HEK293 (cell line): Measurements from ENCODE around the gene TRMT61A.
A peak's percentile ranks its signal among the peaks of the same experiment; 100 is the strongest.

Source experiments
- AEBP2 ChIP-seq: fragments of 450-650 bp; formaldehyde crosslinking; IDR thresholded peaks from 2 replicates; pipeline ENCODE4 v1.5.1; 2016; ENCODE audit warnings: missing biosample characterization, missing genetic modification characterization, borderline replicate concordance
- ATF2 ChIP-seq: fragments of 450-650 bp; formaldehyde crosslinking; IDR thresholded peaks from 2 replicates; pipeline ENCODE4 v1.5.1; 2016; ENCODE audit warnings: missing biosample characterization, missing genetic modification characterization, low read depth
- BCL6B ChIP-seq: fragments of 450-650 bp; formaldehyde crosslinking; IDR thresholded peaks from 2 replicates; pipeline ENCODE4 v1.5.1; 2017; ENCODE audit warnings: missing biosample characterization, missing genetic modification characterization
- OSR2 ChIP-seq: fragments of 450-650 bp; formaldehyde crosslinking; IDR thresholded peaks from 2 replicates; pipeline ENCODE4 v1.5.1; 2016; ENCODE audit warnings: missing biosample characterization, missing genetic modification characterization
- PRDM6 ChIP-seq: fragments of 450-650 bp; formaldehyde crosslinking; IDR thresholded peaks from 2 replicates; pipeline ENCODE4 v1.5.1; 2017; ENCODE audit warnings: missing biosample characterization, missing genetic modification characterization
- SCRT1 ChIP-seq: fragments of 450-650 bp; formaldehyde crosslinking; IDR thresholded peaks from 2 replicates; pipeline ENCODE4 v1.5.1; 2016; ENCODE audit warnings: missing biosample characterization, missing genetic modification characterization, borderline replicate concordance
- ZBTB7A ChIP-seq: fragments of 450-650 bp; formaldehyde crosslinking; IDR thresholded peaks from 2 replicates; pipeline ENCODE4 v1.5.1; 2016; ENCODE audit warnings: low read depth, missing biosample characterization, missing genetic modification characterization
- ZNF221 ChIP-seq: fragments of 450-650 bp; formaldehyde crosslinking; IDR thresholded peaks from 2 replicates; pipeline ENCODE4 v1.5.1; 2017; ENCODE audit warnings: missing biosample characterization, missing genetic modification characterization, borderline replicate concordance
- ZNF280C ChIP-seq: fragments of 450-650 bp; formaldehyde crosslinking; IDR thresholded peaks from 2 replicates; pipeline ENCODE4 v1.5.1; 2016; ENCODE audit warnings: missing biosample characterization, missing genetic modification characterization
- ZNF354C ChIP-seq: fragments of 450-650 bp; formaldehyde crosslinking; IDR thresholded peaks from 2 replicates; pipeline ENCODE4 v1.5.1; 2016; ENCODE audit warnings: missing biosample characterization, missing genetic modification characterization, low read depth, borderline replicate concordance
- ZNF394 ChIP-seq: fragments of 450-650 bp; formaldehyde crosslinking; IDR thresholded peaks from 2 replicates; pipeline ENCODE4 v1.5.1; 2016; ENCODE audit warnings: missing biosample characterization, missing genetic modification characterization, mild to moderate bottlenecking, moderate library complexity, borderline replicate concordance
- ZNF398 ChIP-seq: fragments of 450-650 bp; formaldehyde crosslinking; IDR thresholded peaks from 2 replicates; pipeline ENCODE4 v1.5.1; 2017; ENCODE audit warnings: missing biosample characterization, missing genetic modification characterization
- ZNF473 ChIP-seq: fragments of 450-650 bp; formaldehyde crosslinking; IDR thresholded peaks from 2 replicates; pipeline ENCODE4 v1.5.1; 2017; ENCODE audit warnings: missing biosample characterization, missing genetic modification characterization
- ZNF488 ChIP-seq: fragments of 450-650 bp; formaldehyde crosslinking; IDR thresholded peaks from 2 replicates; pipeline ENCODE4 v1.5.1; 2016; ENCODE audit warnings: missing biosample characterization, missing genetic modification characterization
- ZNF521 ChIP-seq: fragments of 450-650 bp; formaldehyde crosslinking; IDR thresholded peaks from 2 replicates; pipeline ENCODE4 v1.5.1; 2017; ENCODE audit warnings: missing biosample characterization, mild to moderate bottlenecking, missing genetic modification characterization
- ZNF549 ChIP-seq: fragments of 450-650 bp; IDR thresholded peaks from 2 replicates; pipeline ENCODE4 v1.5.1; 2018; ENCODE audit warnings: missing biosample characterization, missing genetic modification characterization, mild to moderate bottlenecking, inconsistent platforms, moderate library complexity
- ZNF555 ChIP-seq: fragments of 450-650 bp; formaldehyde crosslinking; conservative IDR thresholded peaks from 2 replicates; pipeline ENCODE4 v1.5.1; 2017; ENCODE audit warnings: missing biosample characterization, mild to moderate bottlenecking, missing genetic modification characterization, inconsistent platforms
- ZNF561 ChIP-seq: fragments of 450-650 bp; IDR thresholded peaks from 2 replicates; pipeline ENCODE4 v1.5.1; 2018; ENCODE audit warnings: missing biosample characterization, missing genetic modification characterization, borderline replicate concordance
- ZNF639 ChIP-seq: fragments of 450-650 bp; formaldehyde crosslinking; IDR thresholded peaks from 2 replicates; pipeline ENCODE4 v1.5.1; 2016; ENCODE audit warnings: missing biosample characterization, missing genetic modification characterization
- ZNF677 ChIP-seq: fragments of 450-650 bp; IDR thresholded peaks from 2 replicates; pipeline ENCODE4 v1.5.0; 2018; ENCODE audit warnings: missing biosample characterization, mild to moderate bottlenecking, missing genetic modification characterization, moderate library complexity
- ZNF791 ChIP-seq: fragments of 450-650 bp; formaldehyde crosslinking; IDR thresholded peaks from 2 replicates; pipeline ENCODE4 v1.5.1; 2016; ENCODE audit warnings: missing biosample characterization, missing genetic modification characterization
- ZNF830 ChIP-seq: fragments of 450-650 bp; IDR thresholded peaks from 2 replicates; pipeline ENCODE4 v1.5.0; 2018; ENCODE audit warnings: missing biosample characterization, missing genetic modification characterization, low read depth, mild to moderate bottlenecking, moderate library complexity
- ZSCAN5A ChIP-seq: fragments of 450-650 bp; formaldehyde crosslinking; IDR thresholded peaks from 2 replicates; pipeline ENCODE4 v1.5.1; 2016; ENCODE audit warnings: missing biosample characterization, missing genetic modification characterization

Gene TRMT61A

GRCh38 chr14:103522649-103523574 is 6.1 kb upstream of the TRMT61A start, which contains the start of gene CKB (continued):
- TF ChIP-seq ZNF280C (tag by site-specific recombination): no peak
- TF ChIP-seq ZNF555 (tag by site-specific recombination): no peak
- TF ChIP-seq ZNF561: no peak
- TF ChIP-seq ATF2 (tag by site-specific recombination): no peak
- no peak for TF ChIP-seq ZNF830 (tag by site-specific recombination)
- TF ChIP-seq ZNF354C (tag by site-specific recombination): no peak
- no peak for TF ChIP-seq BCL6B (tag by site-specific recombination)
- no peak for TF ChIP-seq ZNF488
- no peak for TF ChIP-seq ZNF677
- 0 out of 2 replicates have a peak, but pooled peaks have one; percentile 18 for TF ChIP-seq ZNF394 (tag by site-specific recombination)
- no peak for TF ChIP-seq ZNF791
- no peak for TF ChIP-seq ZNF398 (tag by site-specific recombination)
- no peak for TF ChIP-seq PRDM6 (tag by site-specific recombination)
- no peak for TF ChIP-seq AEBP2 (tag by site-specific recombination)
- TF ChIP-seq ZNF639 (tag by site-specific recombination): no peak
- no peak for TF ChIP-seq OSR2 (tag by site-specific recombination)
- no peak for TF ChIP-seq SCRT1 (tag by site-specific recombination)
- no peak for TF ChIP-seq ZNF521
- TF ChIP-seq ZNF221 (tag by site-specific recombination): no peak
- no peak for TF ChIP-seq ZSCAN5A
- TF ChIP-seq ZBTB7A (tag by site-specific recombination): peak; percentile 92
- TF ChIP-seq ZNF473 (tag by site-specific recombination): no peak
- no peak for TF ChIP-seq ZNF549
